B cell (primary cell): ENCODE results near the gene COQ10B. TPM values are rescaled to one million over a fixed set of nuclear protein-coding genes. Genes with fewer than 3 reads are reported as not detected.
A peak's percentile ranks its signal among the peaks of the same experiment; 100 is the strongest.

Experiments used
- ATAC-seq: fragments of 200-7000 bp; cut with Tn5 transposase; one replicate; pipeline ENCODE4 v1.10.0; 2021; ENCODE audit warnings: low read depth, mild to moderate bottlenecking, moderate number of reproducible peaks, moderate library complexity
- CTCF ChIA-PET: fragments of 350-600 bp; sonication (Branson Sonifier 250); formaldehyde crosslinking; loops from one replicate; lab custom pipeline; 2021; ENCODE audit warnings: antibody characterized with exemption, inconsistent platforms; lab: Charles Lee
- POLR2A ChIA-PET: fragments of 350-600 bp; sonication (Branson Sonifier 250); formaldehyde crosslinking; loops from one replicate; lab custom pipeline; 2021; ENCODE audit warnings: antibody characterized with exemption; lab: Charles Lee
- DNase-seq: peaks from one replicate; pipeline ENCODE4 v3.0.0; 2013
- H2AFZ ChIP-seq: 2 replicates; pipeline ENCODE4 v1.6.1; 2012; ENCODE audit warnings: mild to moderate bottlenecking, low read depth, low read length; ENCODE audit not compliant: insufficient read depth, poor library complexity, severe bottlenecking
- H3K27ac ChIP-seq, 2 donors: 1 replicate in 1 of 2; 2 replicates in 1 of 2; pipeline ENCODE4 v1.5.1; 2012 to 2013; ENCODE audit warnings: low read length in 2 of 2, mild to moderate bottlenecking in 2 of 2, moderate library complexity in 1 of 2
- H3K27me3 ChIP-seq, 4 experiments: fragments of 200-600 bp in 1 of 4; sonication (generic) in 1 of 4; replicated peaks in 1 of 4; 1 replicate in 2 of 4; 2 replicates in 2 of 4; pipeline versions ENCODE4 v1.6.1 to v1.7.0; 2013 to 2016; ENCODE audit warnings: low read length in 3 of 4, mild to moderate bottlenecking in 2 of 4, mixed read lengths in 1 of 4, moderate library complexity in 1 of 4; ENCODE audit not compliant: insufficient read depth in 4 of 4, control insufficient read depth in 3 of 4; ENCODE audit errors: control extremely low read depth in 1 of 4
- H3K36me3 ChIP-seq, 2 experiments: replicated peaks in 1 of 2; 1 replicate in 1 of 2; 2 replicates in 1 of 2; pipeline versions ENCODE4 v1.6.1 to v1.7.1; 2013; ENCODE audit warnings: low read length in 1 of 2; ENCODE audit not compliant: insufficient read depth in 2 of 2, control insufficient read depth in 1 of 2; ENCODE audit errors: control extremely low read depth in 1 of 2, extremely low read depth in 1 of 2
- H3K4me1 ChIP-seq, 2 donors: fragments of 200-600 bp in 1 of 2; sonication (generic) in 1 of 2; 1 replicate in 1 of 2; 2 replicates in 1 of 2; pipeline versions ENCODE4 v1.5.1 to v1.6.1; 2013 to 2017; ENCODE audit warnings: low read length in 2 of 2; ENCODE audit not compliant: control insufficient read depth in 2 of 2, insufficient read depth in 2 of 2
- H3K4me2 ChIP-seq: replicated peaks from 2 replicates; pipeline ENCODE3; 2012; ENCODE audit warnings: mild to moderate bottlenecking, low read depth, low read length; ENCODE audit not compliant: poor library complexity, severe bottlenecking
- H3K4me3 ChIP-seq, 5 experiments: fragments of 200-600 bp in 1 of 5; sonication (generic) in 1 of 5; 1 replicate in 3 of 5; 2 replicates in 2 of 5; pipeline versions ENCODE4 v1.5.1 to v1.7.0; 2011 to 2016; ENCODE audit warnings: low read length in 4 of 5, mild to moderate bottlenecking in 4 of 5, low read depth in 2 of 5, control low read depth in 1 of 5, moderate library complexity in 1 of 5; ENCODE audit not compliant: insufficient read depth in 1 of 5; ENCODE audit errors: control extremely low read depth in 1 of 5, extremely low read depth in 1 of 5
- H3K79me2 ChIP-seq: fragments of 200-600 bp; sonication (generic); one replicate; pipeline ENCODE4 v1.6.0; 2016; ENCODE audit warnings: low read length; ENCODE audit not compliant: control insufficient read depth, insufficient read depth
- H3K9ac ChIP-seq: fragments of 200-600 bp; sonication (generic); 2 replicates; pipeline ENCODE4 v1.6.1; 2017; ENCODE audit warnings: mild to moderate bottlenecking, low read length, moderate library complexity
- H3K9me3 ChIP-seq, 3 donors: one replicate each; pipeline versions ENCODE4 v1.6.1 to v1.7.1; 2013; ENCODE audit warnings: low read length in 2 of 3; ENCODE audit not compliant: control insufficient read depth in 2 of 3, insufficient read depth in 1 of 3; ENCODE audit errors: control extremely low read depth in 1 of 3
- H4K20me1 ChIP-seq: 2 replicates; pipeline ENCODE4 v1.6.0; 2012; ENCODE audit warnings: mild to moderate bottlenecking, low read length; ENCODE audit not compliant: insufficient read depth, control insufficient read depth, poor library complexity, severe bottlenecking
- H3K27ac Mint-ChIP-seq: one replicate; pipeline ENCODE4 v1.8.0; 2021; ENCODE audit warnings: mixed read lengths
- H3K27me3 Mint-ChIP-seq: one replicate; pipeline ENCODE4 v1.8.0; 2021; ENCODE audit warnings: mixed read lengths
- H3K4me1 Mint-ChIP-seq: one replicate; pipeline ENCODE4 v1.8.0; 2021; ENCODE audit warnings: mixed read lengths
- H3K4me3 Mint-ChIP-seq: one replicate; pipeline ENCODE4 v1.8.0; 2021; ENCODE audit warnings: mixed read lengths
- H3K9me3 Mint-ChIP-seq: one replicate; pipeline ENCODE4 v1.8.0; 2022; ENCODE audit warnings: mixed read lengths; ENCODE audit not compliant: insufficient read depth
- CTCF ChIP-seq: fragments of 200-600 bp; IDR thresholded peaks from one replicate; pipeline ENCODE4 v1.8.0; 2022; ENCODE audit warnings: antibody characterized with exemption, mild to moderate bottlenecking
- EZH2 ChIP-seq: IDR thresholded peaks from 2 replicates; pipeline ENCODE4 v1.6.1; 2012; ENCODE audit warnings: borderline replicate concordance, low read depth, mild to moderate bottlenecking, moderate library complexity, low read length; ENCODE audit not compliant: insufficient read depth, poor library complexity, severe bottlenecking
- WGBS: methylation state at CpG from one replicate; pipeline ENCODE4 v1.1.5; 2013; ENCODE audit warnings: missing lambda C conversion rate; ENCODE audit not compliant: insufficient coverage; 5-methylcytosine and 5-hydroxymethylcytosine counted together
- intact Hi-C: fragments of 100-400 bp; cut with micrococcal nuclease; formaldehyde crosslinking; loops from one replicate; pipeline ENCODE4 v1.10.0; 2022
- polyA minus RNA-seq: library from RNA; depleted of rRNA, polyadenylated mRNA; stranded (reverse); fragments of >200 nt; gene quantifications from 2 replicates; pipeline ENCODE4 v1.2.3, GENCODE V29; 2012
- polyA plus RNA-seq: library from polyadenylated mRNA; depleted of rRNA; stranded (reverse); fragments of >200 nt; gene quantifications from 2 replicates; pipeline ENCODE4 v1.2.3, GENCODE V29; 2012
- total RNA-seq, 2 donors: library from RNA; stranded (reverse); fragments of 120-200 nt in 1 of 2; gene quantifications; 1 replicate in 1 of 2; 2 replicates in 1 of 2; pipeline versions ENCODE4 v1.2.3 to v1.2.4, GENCODE V29; 2013 to 2022

Gene COQ10B
- total RNA-seq: 29.1 and 29.6 TPM in 2 replicates
- 38.1 TPM for total RNA-seq (2013)
- 5.8 and 14.5 TPM in 2 replicates for polyA plus RNA-seq
- 17.2 and 31.0 TPM in 2 replicates for polyA minus RNA-seq

DNA sequence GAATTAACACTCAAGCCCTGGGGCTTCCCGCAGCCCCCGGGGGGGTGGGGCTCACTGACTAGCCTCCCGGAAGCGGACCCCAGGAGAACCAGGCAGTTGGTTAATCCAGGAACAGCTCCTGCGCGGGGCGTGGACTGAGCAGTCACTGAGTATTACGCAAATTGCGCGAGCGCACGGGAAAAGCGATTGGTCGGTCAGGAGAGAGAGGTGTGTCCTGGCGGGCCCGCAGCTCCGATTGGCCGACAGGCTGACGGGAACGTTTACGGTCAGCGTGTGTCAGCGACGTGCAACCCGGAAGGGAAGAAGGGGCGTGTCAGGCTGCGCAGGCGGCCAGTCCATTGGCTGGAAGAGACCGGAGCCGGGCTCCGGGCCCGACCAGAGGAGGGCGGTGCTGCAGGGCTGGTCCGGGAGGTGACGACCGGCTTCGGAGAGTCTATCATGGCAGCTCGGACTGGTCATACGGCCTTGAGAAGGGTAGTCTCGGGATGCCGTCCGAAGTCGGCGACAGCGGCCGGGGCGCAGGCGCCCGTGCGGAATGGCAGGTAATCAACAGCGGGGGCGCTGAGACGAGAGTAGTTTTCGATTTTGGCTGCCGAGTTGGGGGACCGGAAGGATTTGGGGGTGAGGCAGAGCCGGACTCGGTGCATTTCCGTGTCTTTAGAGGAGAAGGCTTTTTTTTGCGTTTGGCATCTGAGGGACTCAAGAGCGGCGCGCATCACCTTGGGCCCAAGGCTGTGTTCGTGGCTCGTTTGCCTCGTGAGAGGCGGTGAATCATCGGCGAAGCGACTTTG lies at the start of gene COQ10B:
COQ10B (plus strand) TSS at position 430 of the 791 bp plus-strand sequence; CDS start at position 439, 9 bp downstream.
- Histone ChIP-seq H3K27ac (peak within 1 kb of the TSS; percentile 95 to 96), H3K9ac (peak within 1 kb of the TSS; percentile 90), H4K20me1 (peaks cover 16% of the 10 kb centered on the region), H3K4me3 (peak within 1 kb of the TSS; percentile 82 to 99 (median 89)), H3K4me2 (peak within 1 kb of the TSS; percentile 79), H3K4me1 (peaks cover 17 to 19% of the 10 kb centered on the region in 2 donors), H3K36me3 (no peaks in the 10 kb centered on the region), H3K79me2 (peaks cover 46% of the 10 kb centered on the region), H3K9me3 (peaks cover 0 to 3% (median 0%) of the 10 kb centered on the region in 3 donors), H2AFZ (peak within 1 kb of the TSS; percentile 83), H3K27me3 (no peaks in the 10 kb centered on the region)
- ChIA-PET CTCF (interaction anchor here (0.6 to 1.6 kb wide), 5 partner anchors 17 to 844 kb away, joined by 3 to 6 read pairs (median 5); partner anchors contain the start of gene SF3B1), POLR2A (interaction anchor here (0.6 to 2.0 kb wide), 10 partner anchors 13 to 252 kb away, joined by 3 to 27 read pairs (median 3); partner anchors contain the start of genes HSPD1, HSPE1, MARS2 and MOB4)
- Mint-ChIP-seq H3K9me3 (no peaks in the 10 kb centered on the region), H3K27ac (peak within 1 kb of the TSS; percentile 99), H3K4me3 (peak within 1 kb of the TSS; percentile 99), H3K27me3 (no peaks in the 10 kb centered on the region), H3K4me1 (peaks cover 42% of the 10 kb centered on the region)
- ATAC-seq (peak; percentile 90), DNase-seq (peak; percentile 99)
- intact Hi-C loops: loop anchor here (1.0 kb wide), 5 partner anchors 18 to 527 kb away; partner anchors contain the start of genes HSPE1, MARS2, MOB4 and PGAP1
- under 1% methylated on average over 70 of the region's 70 CpGs for WGBS
- TF ChIP-seq EZH2 (no peak), CTCF (no peak)
